DMS114 treated with DMSO at 0.1 percent for 48 hours (cell line): ENCODE data around the gene APBB1.
"Not testable (repeated sequence)": the region's sequence is repeated elsewhere in the genome, so short reads cannot be mapped to it uniquely, and the experiment has no call there.

Source experiments
- DNase-seq: peaks from one replicate; lab custom pipeline; 2025; ENCODE audit not compliant: unreplicated experiment; lab: John Stamatoyannopoulos, UW

APBB1 gene

GRCh38 chr11:6392251-6392650, 26.6 kb downstream of the APBB1 start:
- DNase-seq, result not testable (repeated sequence)

GRCh38 chr11:6391537-6392134, 27.3 kb downstream of the APBB1 start:
- no peak for DNase-seq

- no peak for DNase-seq
Observed at GRCh38 chr11:6390718-6391469, 28.0 kb downstream of the APBB1 start.

- DNase-seq, result peak; percentile 39
Observed at GRCh38 chr11:6389905-6390717, 28.8 kb downstream of the APBB1 start, which contains the start of gene SMPD1. Gene SMPD1, plus strand, starts transcription at chr11:6390474. Its CDS starts 125 bp downstream, at chr11:6390599.

DNA sequence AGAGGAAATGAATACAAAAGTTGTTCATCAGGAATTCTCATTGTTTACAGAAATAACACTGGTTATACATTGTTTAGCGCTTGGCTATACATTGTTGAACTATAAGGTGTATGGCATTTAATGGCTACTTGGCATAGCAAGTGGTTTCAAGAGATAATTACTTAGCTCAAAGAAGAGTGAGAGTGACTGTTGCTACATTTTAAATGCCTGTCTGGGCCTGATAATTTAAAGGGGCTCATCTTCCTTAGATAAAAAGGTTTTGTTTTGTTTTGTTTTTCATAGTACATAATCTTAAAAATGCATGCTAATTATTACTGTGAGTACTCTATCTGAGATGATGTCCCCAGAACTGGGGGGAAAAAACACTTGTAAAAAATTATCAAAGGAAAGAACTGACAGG, 30.1 kb downstream of the APBB1 start:
- DNase-seq, result no peak

GRCh38 chr11:6387811-6388599, 30.9 kb downstream of the APBB1 start:
- DNase-seq, result no peak

DNA sequence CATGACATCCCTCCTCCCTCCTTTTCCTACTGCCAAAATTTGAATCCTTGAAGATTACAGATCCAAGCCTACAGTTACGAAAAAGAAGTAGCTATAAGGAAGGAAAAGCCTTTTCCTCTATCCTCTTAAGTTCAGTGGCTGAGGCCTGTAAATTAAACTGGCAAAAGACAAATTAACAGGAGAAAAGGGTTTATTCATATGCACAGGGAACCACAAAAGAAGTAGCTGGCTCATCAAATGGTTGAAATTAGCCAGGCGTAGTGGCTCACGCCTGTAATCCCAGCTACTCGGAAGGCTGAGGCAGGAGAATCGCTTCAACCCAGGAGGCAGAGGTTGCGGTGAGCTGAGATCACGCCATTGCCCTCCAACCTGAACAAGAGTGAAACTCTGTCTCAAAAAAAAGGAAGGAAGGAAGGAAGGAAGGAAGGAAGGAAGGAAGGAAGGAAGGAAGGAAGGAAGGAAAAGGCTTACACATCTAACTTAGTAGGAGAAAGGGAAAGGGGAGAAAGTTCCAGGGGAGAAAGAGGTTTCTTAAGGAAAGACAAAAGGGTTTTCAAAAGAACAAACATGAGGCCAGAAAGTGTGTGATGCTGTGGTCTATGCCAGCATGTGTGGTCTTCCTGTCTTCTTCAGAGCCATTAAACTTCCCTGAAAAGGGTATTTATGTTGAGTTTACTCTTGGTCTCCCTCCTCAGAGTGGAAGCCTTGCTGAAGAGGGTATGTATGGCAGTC, 33.7 kb downstream of the APBB1 start:
- no peak for DNase-seq

GRCh38 chr11:6378640-6378989, 40.3 kb downstream of the APBB1 start:
- no peak for DNase-seq

- DNase-seq, result no peak
Observed at GRCh38 chr11:6377902-6378639, 40.8 kb downstream of the APBB1 start.

GRCh38 chr11:6371825-6372224, 47.1 kb downstream of the APBB1 start:
- DNase-seq, result no peak

DNA sequence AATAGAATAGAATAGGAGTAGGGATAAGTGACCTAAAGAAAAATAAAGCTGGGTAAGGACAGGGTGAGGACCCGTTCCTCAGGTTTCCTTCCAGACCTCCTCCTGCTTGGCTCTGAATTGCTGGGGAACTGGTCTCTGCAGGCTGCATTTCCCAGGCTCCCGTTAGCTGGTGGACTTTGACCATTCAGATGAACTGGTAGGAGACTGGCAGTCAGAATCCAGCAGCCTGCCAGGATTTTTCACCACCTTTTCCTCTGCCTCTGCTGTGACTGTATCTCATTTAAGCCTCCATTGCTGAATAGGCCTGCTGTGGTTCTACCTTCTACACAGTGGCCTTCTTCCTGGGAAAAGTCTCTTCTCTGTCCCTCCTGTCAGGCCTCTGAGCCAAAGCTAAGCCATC, 53.2 kb downstream of the APBB1 start:
- no peak for DNase-seq

- DNase-seq, result peak; percentile 4
Observed at GRCh38 chr11:6362873-6363678, 55.8 kb downstream of the APBB1 start.

DNA sequence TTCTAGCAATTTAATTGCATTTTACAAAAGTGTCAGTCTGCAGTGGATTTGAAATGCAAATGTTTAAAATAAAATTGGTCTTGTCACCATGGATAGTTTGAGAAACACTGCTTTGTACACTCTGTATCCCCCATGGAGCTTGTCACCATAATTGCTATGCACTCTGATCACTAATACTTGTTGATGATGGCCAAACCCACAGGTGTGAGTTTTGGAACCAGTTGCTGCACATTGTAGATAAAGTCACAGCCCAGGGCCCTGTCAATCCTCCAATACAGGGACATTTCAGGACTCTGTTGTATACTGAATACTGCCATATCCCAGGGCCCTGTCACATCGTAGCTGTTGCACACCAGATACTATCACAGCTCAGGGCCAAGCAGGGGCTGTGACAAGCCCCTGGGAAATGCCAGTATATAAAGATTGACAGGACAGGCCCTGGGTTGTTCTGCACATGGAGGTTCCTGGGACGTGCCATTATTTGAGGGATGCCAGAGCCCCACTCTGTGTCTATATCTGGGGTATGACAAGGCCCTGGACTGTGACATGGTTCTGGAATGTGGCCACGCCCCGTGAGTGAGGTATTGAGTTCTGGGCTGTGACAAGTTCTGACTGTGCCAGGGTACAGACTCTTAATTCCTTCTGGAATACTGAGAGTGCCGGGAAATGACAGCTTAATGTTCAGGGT, 56.6 kb downstream of the APBB1 start:
- DNase-seq, result no peak

DNA sequence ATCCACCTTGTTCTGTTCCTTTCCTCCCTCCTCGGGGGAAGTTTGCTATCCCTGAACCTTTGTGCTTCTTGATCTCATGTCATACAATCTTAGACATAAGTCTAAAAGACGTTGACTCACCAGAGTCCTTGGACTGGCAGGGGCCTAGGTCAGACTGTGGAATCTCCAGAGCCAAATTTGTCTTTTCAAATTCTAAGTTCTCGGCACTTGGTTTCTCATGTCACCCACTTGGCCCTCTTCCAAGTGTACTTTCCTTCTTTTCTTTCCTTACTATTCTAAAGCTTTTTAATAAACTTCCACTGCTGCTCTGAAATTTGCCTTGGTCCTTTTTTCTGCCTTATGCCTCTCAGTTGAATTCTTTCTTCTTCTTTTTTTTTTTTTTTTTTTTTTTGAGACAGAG, 58.7 kb downstream of the APBB1 start:
- DNase-seq, result no peak

DNA sequence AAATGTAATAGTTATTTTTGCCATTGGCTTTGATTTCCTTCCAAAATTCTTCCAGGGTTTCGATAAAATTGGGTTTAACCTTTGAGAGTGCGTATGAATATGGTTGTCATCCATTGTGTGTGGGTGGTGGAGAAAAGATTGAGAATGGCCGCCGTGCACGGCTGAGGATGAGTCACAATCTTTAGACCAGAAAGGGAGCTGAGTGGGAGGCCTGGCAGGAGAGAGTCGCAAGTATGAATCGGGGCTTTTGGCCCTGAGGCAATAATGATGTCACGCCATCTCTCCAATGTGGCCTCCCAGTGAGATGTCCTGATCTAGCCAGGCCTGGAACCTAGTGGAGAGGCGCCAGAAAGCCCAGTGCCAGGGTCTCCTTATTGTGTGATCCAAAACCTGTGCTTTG, 61.7 kb downstream of the APBB1 start:
- no peak for DNase-seq

DNA sequence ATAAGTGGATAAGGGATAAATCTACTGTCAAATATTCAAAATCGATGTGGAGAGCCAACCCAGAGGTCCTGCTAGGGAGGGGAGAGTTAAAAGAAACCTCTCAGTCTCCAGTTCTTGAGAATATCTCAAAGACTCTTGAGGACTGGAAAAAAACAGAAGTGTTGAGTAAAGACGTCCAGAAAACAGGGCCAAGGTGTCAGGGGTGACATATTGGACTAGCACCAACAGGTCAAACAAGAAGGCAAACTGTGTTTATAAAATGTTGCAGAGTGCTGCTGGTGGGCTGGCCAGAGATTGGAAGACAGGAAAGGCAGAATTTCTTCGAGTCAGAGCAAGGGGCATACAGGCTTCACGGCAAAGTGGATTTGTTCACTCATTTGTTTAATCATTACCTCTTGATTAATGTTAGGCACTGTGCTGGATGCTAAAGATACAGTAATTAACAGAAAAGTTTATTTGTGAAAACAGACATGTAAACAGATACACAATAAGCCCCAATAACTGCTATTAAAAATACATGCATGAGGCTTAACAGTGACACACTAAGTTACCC, 62.3 kb downstream of the APBB1 start:
- DNase-seq, result no peak

DNA sequence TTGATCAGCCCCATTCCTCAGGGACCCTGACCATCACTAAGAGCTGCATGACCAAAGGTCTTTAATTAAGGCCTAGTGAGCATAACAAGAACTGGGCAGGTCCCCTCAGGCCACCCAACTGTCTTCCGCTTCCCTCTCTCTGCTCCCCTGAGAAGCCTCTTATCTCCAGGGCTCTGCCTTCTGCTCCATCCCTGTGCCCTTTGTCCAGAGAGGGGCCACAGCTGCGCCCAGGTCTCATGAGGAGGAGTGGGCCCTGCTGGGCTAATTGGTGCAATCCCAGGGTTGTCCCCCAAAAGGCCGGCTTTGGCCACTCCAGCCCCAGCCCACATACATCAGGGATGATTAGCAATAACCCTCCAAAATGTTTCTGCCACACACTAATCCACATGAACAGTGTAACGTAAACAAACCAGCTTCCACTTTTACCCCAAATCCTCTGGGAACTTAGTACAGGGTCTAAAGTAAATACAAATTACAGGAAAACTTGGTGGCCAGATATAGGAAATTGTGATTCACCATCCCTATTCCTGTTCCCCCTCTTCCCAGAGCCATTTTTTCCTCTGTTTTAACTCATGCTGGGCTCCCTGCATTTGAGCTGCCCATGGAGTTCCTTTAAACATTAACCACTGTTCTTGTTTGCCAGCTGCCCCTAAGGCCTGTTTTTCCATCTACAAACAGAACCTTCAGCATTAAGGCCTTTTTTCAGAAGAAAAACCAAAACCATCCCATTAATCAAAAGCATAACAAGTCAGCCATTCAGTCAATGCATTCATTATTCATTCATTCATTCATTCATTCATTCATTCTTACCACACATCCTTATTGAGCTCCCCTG, 64.0 kb downstream of the APBB1 start:
- DNase-seq, result no peak
